BLaER1 (cell line): ENCODE measurements around the gene ITGB3.

Source experiments
- H3K27ac ChIP-seq: shearing (Covaris generic); formaldehyde crosslinking; 2 replicates; pipeline ENCODE4 v1.8.1; 2022
- H3K27me3 ChIP-seq: shearing (Covaris generic); formaldehyde crosslinking; 2 replicates; pipeline ENCODE4 v1.8.1; 2022
- H3K36me3 ChIP-seq: shearing (Covaris generic); formaldehyde crosslinking; 2 replicates; pipeline ENCODE4 v1.8.1; 2022
- H3K4me1 ChIP-seq: shearing (Covaris generic); formaldehyde crosslinking; 2 replicates; pipeline ENCODE4 v1.8.1; 2022
- H3K4me2 ChIP-seq: shearing (Covaris generic); formaldehyde crosslinking; 2 replicates; pipeline ENCODE4 v1.8.1; 2022
- H3K4me3 ChIP-seq: shearing (Covaris generic); formaldehyde crosslinking; 2 replicates; pipeline ENCODE4 v1.8.1; 2022
- H3K9ac ChIP-seq: shearing (Covaris generic); formaldehyde crosslinking; 2 replicates; pipeline ENCODE4 v1.8.1; 2022
- H3K9me3 ChIP-seq: shearing (Covaris generic); formaldehyde crosslinking; 2 replicates; pipeline ENCODE4 v1.8.1; 2022
- H4K20me1 ChIP-seq: shearing (Covaris generic); formaldehyde crosslinking; 2 replicates; pipeline ENCODE4 v1.8.1; 2022
- Cebpa-rat ChIP-seq: shearing (Covaris generic); IDR thresholded peaks from 2 replicates; pipeline ENCODE4 v1.8.1; 2022

ITGB3 gene

DNA sequence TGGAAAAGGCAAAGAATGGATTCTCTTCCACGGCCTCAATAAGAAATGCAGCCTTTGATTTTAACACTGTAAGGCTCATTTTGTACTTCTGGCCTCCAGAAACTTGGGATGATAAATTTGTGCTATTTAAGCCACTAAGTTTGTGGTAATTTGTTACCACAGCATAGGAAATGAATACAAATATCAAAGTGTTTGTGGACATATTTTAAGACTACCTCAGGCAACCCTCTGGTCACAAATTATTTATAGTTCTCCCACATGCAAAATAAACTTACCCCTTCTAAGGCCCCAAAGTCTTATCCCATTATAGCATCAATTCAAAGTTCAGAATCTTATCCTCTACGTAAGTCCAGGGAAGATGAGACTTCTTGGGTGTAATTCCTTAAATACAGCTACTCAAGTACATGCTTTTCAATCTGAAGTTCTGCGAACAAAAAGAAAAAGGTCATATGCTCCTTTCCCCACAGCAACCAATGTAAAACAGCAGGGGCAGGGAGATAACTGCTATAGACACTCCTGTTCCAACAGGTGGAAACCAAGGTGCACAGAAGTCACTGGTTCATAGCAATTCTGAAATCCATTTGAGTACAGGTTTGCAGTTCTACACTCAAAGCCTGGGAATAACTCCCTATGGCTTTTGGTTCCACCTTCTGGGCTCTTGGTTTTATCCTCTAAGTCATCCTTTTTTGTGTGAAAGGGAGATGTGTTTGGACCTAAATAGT lies 64.7 kb downstream of the ITGB3 start:
- Histone ChIP-seq H4K20me1 (no peaks in the 10 kb centered on the region), H3K27me3 (no peaks in the 10 kb centered on the region), H3K4me1 (peaks cover 27% of the 10 kb centered on the region), H3K4me2 (peak overlapping the region; percentile 39), H3K36me3 (no peaks in the 10 kb centered on the region), H3K9me3 (peaks cover 27% of the 10 kb centered on the region), H3K27ac (no peak overlapping the region), H3K9ac (no peak overlapping the region), H3K4me3 (no peak overlapping the region)
- TF ChIP-seq Cebpa-rat = no peak

DNA sequence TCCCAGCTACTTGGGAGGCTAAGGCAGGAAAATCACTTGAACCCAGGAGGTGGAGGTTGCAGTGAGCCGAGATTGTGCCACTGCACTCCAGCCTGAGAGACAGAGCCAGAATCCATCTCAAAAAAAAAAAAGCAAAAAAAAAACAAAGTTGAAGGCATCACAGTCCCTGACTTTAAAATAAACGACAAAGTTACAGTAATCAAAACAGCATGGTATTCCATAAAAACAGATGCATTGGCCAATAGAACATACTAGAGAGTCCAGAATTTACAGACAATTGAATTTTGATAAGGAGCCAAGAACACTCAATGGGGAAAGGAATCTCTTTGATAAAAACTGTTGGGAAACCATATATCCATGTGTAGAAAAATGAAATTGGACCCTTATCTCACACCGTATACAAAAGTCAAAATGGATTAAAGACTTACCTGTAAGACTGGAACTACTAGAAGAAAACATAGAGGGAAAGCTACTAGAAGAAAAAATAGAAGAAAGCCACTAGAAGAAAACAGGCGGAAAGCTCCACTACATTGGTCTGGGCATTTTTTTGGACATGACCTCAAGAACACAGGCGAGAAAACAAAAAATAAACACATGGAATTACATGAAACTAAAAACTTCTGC lies 67.4 kb downstream of the ITGB3 start:
- Histone ChIP-seq H3K4me3 (no peak overlapping the region), H3K27ac (no peak overlapping the region), H3K9ac (no peak overlapping the region), H3K4me2 (no peak overlapping the region), H3K4me1 (peaks cover 28% of the 10 kb centered on the region), H3K36me3 (no peaks in the 10 kb centered on the region), H3K9me3 (peaks cover 27% of the 10 kb centered on the region), H3K27me3 (no peaks in the 10 kb centered on the region), H4K20me1 (no peaks in the 10 kb centered on the region)
- no peak for TF ChIP-seq Cebpa-rat

DNA sequence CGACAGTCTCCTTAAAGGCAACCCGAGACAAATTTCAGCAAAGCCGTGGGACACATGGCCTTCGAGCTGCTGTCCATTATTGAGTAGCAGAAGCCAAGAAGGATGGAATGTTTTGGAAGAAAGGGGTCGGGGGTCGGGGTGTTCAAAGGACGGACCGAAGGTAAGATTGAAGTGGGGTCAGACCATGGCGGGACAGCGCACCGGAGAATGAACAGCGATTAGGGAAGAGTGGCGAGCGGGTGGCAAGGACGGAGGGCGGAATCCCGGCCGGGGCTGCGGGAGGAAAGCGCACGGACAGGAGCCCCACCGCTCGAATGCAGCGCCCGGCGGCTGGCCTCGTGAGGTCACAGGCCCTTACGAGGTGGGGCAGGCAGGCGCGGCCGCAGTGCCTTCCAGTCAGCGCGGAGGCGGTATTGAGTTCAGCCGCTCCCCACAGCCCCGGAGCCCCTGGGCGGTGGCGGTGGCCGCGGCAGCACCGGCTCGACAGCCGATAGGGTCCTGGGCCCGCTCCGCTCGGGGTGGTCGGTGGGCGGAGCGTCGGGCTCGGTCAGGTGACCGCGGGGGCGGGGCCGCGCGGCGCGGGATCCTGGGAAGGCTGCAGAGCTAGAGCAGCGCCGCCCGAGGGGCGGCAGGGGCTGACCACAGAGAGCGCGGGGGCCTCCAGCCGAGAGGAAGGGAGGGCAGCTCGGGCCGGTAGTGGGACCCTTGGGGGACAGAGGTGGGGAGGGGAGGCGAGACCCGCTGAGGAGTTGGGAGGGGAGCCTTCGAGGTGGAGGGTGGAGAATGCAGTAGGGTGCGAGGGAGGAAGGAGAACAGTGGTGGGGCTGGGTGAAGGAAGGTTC lies 70.0 kb downstream of the ITGB3 start, which contains the start of gene EFCAB13:
Gene EFCAB13, plus strand, starts transcription at position 574 of the 842 bp plus-strand sequence. CDS start 4,399 bp downstream, outside the sequence.
- peaks cover 25% of the 10 kb centered on the region for H3K9me3 ChIP-seq
- H3K27me3 ChIP-seq = no peaks in the 10 kb centered on the region
- H3K4me1 ChIP-seq = peaks cover 16% of the 10 kb centered on the region
- no peaks in the 10 kb centered on the region for H4K20me1 ChIP-seq
- peak within 1 kb of the TSS; percentile 92 for H3K27ac ChIP-seq
- peak within 1 kb of the TSS; percentile 85 for H3K9ac ChIP-seq
- H3K36me3 ChIP-seq = no peaks in the 10 kb centered on the region
- peak within 1 kb of the TSS; percentile 76 for H3K4me3 ChIP-seq
- H3K4me2 ChIP-seq = peak within 1 kb of the TSS; percentile 96
- no peak for TF ChIP-seq Cebpa-rat

DNA sequence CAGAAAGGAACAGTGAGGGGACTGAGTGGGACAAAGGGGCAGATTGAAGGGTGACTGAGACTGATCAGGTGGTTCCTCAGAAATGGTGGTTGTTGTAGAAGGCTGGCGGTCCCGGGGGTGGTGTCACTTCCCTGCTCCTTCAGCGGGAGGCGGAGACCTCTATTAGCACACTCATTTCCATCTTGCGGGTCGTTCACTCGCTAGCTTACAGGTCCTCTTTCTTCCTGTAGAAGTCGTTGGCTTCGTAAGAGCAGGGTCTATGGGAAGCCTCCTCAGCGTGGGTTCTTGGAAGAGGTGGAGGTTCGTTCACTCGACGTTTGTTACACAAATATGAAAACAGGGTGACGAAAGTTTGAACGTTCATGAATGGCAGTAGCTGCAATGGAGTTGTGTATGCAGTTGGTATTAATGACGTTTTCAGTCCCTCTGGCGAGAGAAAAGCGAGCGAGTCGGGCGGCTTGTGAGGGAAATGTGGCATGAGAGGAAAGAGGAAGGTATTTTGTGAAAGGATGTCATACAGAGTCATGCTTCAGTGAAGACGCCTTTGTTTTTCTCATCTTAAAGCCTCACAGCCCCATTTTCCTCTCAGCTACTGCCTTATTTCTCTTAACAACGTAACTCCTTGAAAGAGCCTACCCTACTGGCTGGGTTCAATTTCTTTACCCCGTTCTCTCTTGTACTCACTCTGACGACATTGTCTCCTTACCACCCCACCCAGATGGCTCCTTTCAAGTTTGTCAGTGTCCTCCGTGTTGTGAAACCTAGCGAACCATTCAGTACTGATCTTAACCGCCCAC lies 70.8 kb downstream of the ITGB3 start:
- Histone ChIP-seq H3K27me3 (no peaks in the 10 kb centered on the region), H3K9me3 (peaks cover 17% of the 10 kb centered on the region), H3K4me1 (peaks cover 13% of the 10 kb centered on the region), H3K36me3 (no peaks in the 10 kb centered on the region), H4K20me1 (no peaks in the 10 kb centered on the region), H3K4me2 (peak overlapping the region; percentile 96), H3K9ac (peak overlapping the region; percentile 85), H3K4me3 (peak overlapping the region; percentile 76), H3K27ac (peak overlapping the region; percentile 92)
- no peak for TF ChIP-seq Cebpa-rat

DNA sequence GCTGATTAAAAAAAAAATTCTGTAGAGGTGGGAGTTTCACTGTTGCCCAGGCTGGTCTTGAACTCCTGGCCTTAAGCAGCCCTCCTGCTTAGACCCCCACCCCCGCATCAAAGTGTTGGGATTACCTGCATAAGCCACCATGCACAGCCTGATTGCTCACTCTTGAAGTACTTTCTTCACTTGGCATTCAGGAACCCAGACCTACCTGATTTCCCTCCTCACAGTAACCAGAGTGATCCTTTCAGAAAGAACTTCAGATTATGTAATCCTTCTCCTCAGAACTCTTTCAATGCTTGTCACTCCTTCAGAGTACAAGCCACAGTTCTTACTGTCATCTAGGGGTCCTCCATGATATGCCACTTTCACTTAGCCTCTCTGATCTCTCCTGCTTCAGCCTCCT lies 71.5 kb downstream of the ITGB3 start:
- peak overlapping the region; percentile 76 for H3K4me3 ChIP-seq
- TF ChIP-seq Cebpa-rat = no peak
- H3K4me1 ChIP-seq = peaks cover 13% of the 10 kb centered on the region
- H3K27me3 ChIP-seq = no peaks in the 10 kb centered on the region
- H3K27ac ChIP-seq = peak overlapping the region; percentile 92
- peak overlapping the region; percentile 96 for H3K4me2 ChIP-seq
- peak overlapping the region; percentile 85 for H3K9ac ChIP-seq
- H4K20me1 ChIP-seq = no peaks in the 10 kb centered on the region
- peaks cover 16% of the 10 kb centered on the region for H3K9me3 ChIP-seq
- no peaks in the 10 kb centered on the region for H3K36me3 ChIP-seq

DNA sequence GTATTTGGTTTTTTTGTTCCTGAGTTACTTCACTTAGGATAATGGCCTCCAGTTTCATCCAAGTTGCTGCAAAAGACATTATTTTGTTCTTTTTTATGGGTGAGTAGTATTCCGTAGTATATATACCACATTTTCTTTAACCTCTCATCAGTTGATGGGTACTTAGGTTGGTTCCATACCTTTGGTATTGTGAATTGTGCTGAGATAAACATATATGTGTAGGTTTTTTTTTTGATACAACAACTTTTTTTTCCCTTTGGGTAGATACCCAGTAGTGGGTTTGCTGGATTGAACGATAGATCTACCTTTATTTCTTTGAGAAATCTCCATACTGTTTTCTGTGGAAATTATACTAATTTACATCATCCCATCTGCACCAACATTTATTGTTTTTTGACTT lies 76.9 kb downstream of the ITGB3 start:
- Histone ChIP-seq H3K27ac (no peak overlapping the region), H4K20me1 (no peaks in the 10 kb centered on the region), H3K4me3 (no peak overlapping the region), H3K9ac (no peak overlapping the region), H3K27me3 (no peaks in the 10 kb centered on the region), H3K4me2 (no peak overlapping the region), H3K36me3 (peaks cover 13% of the 10 kb centered on the region; the same call in 1 of the 2 replicates), H3K4me1 (peaks cover 12% of the 10 kb centered on the region), H3K9me3 (peaks cover 18% of the 10 kb centered on the region; the same call in 1 of the 2 replicates)
- TF ChIP-seq Cebpa-rat = no peak

DNA sequence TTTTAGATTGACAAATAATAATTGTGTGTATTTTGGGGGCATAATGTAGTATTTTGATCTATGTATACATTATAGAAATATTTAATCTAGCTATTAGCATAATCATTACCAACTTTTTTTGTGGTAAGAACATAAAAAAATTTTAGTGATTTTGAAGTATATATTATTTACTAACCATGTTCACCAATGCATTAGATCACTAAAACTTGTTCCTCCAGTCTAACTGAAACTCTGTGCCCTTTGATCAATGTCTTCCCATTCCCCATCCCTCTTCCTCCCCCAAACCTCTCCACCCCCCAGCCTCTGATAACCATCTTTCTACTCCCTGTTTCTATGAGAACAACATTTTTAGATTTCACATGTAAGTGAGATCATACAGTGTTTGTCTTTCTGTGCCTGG lies 78.7 kb downstream of the ITGB3 start:
- Histone ChIP-seq H3K4me1 (peaks cover 18% of the 10 kb centered on the region), H4K20me1 (no peaks in the 10 kb centered on the region), H3K4me3 (no peak overlapping the region), H3K9ac (no peak overlapping the region), H3K36me3 (peaks cover 13% of the 10 kb centered on the region; the same call in 1 of the 2 replicates), H3K9me3 (peaks cover 18% of the 10 kb centered on the region; the same call in 1 of the 2 replicates), H3K27ac (no peak overlapping the region), H3K27me3 (no peaks in the 10 kb centered on the region), H3K4me2 (no peak overlapping the region)
- TF ChIP-seq Cebpa-rat = no peak

DNA sequence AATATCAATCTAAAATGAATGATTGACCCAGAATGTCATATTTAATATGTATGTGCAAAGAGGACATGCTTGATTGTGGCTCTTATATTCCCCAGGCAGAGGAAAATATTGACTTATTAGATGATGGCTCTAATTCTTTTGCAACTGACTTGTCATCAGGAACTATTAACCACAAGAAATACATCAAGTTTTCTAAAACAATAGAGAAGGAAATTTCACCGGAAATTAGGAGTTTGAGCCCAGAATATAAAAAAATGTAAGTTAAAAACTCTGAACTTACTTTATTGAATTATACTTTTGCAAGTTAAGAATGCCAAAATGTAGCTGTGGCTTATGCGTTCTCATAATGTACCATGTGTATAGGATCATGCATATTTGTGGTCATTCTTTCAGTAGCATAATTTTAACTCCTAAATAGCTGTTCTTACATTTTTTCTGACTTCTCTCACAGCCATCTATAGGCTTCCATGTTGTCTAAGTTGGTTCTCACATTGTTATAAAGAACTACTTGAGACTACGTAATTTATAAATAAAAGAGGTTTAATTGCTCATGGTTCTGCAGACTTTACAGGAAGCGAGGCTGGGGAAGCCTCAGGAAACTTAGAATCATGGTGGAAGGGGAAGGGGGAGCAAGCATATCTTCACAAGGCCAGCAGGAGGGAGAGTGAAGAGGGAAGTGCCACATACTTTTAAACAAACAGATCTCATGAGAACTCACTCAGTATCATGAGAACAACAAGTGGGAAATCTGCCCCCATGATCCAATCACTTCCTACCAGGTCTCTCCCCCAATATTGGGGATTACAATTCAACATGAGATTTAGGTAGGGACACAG lies 81.7 kb downstream of the ITGB3 start:
- H3K4me1 ChIP-seq = peaks cover 18% of the 10 kb centered on the region
- TF ChIP-seq Cebpa-rat = no peak
- H3K27ac ChIP-seq = peak overlapping the region; percentile 60
- H3K27me3 ChIP-seq = no peaks in the 10 kb centered on the region
- peaks cover 18% of the 10 kb centered on the region; the same call in 1 of the 2 replicates for H3K9me3 ChIP-seq
- peak overlapping the region; percentile 58 for H3K4me2 ChIP-seq
- H3K36me3 ChIP-seq = peaks cover 13% of the 10 kb centered on the region; the same call in 1 of the 2 replicates
- H3K9ac ChIP-seq = no peak overlapping the region
- H3K4me3 ChIP-seq = no peak overlapping the region
- no peaks in the 10 kb centered on the region for H4K20me1 ChIP-seq
